H1 (cell line): ENCODE data around the gene STEAP1B. TPM values are rescaled to one million over a fixed set of nuclear protein-coding genes. Genes with fewer than 3 reads are reported as not detected.

ENCODE experiments used
- CTCF ChIA-PET: fragments of 300-600 bp; sonication (Branson Sonifier 250); formaldehyde crosslinking; loops from one replicate; lab custom pipeline; 2021; ENCODE audit not compliant: partially characterized antibody; lab: Charles Lee
- POLR2A ChIA-PET: fragments of 300-600 bp; sonication (Branson Sonifier 250); formaldehyde crosslinking; loops from one replicate; lab custom pipeline; 2021; ENCODE audit warnings: inconsistent platforms; ENCODE audit not compliant: partially characterized antibody; lab: Charles Lee
- DNase-seq, 2 experiments: peaks; one replicate each; pipeline versions ENCODE4 v3.0.0 to v3.0.0-alpha.2; 2010 to 2022; ENCODE audit warnings: low spot score in 2 of 2, low read depth in 1 of 2, mixed read lengths in 1 of 2
- FAIRE-seq: peaks from 2 replicates; lab custom pipeline; 2011; peaks lifted over from hg19 to GRCh38; lab: Jason Lieb, UNC
- H2AFZ ChIP-seq: 2 replicates; pipeline ENCODE4 v1.8.1; 2012; ENCODE audit warnings: low read length, inconsistent platforms
- H2AK5ac ChIP-seq: 2 replicates; pipeline ENCODE4 v1.6.1; 2013; ENCODE audit warnings: low read depth, low read length
- H2BK120ac ChIP-seq: replicated peaks from 2 replicates; pipeline ENCODE3; 2013; ENCODE audit warnings: low read depth, low read length, inconsistent platforms
- H2BK12ac ChIP-seq: 2 replicates; pipeline ENCODE4 v1.6.1; 2013; ENCODE audit warnings: low read depth, low read length
- H2BK15ac ChIP-seq: 2 replicates; pipeline ENCODE4 v1.6.1; 2013; ENCODE audit warnings: low read length
- H2BK20ac ChIP-seq: 2 replicates; pipeline ENCODE4 v1.6.1; 2013; ENCODE audit warnings: low read length
- H2BK5ac ChIP-seq: 2 replicates; pipeline ENCODE4 v1.6.1; 2013; ENCODE audit warnings: low read depth, low read length
- H3K14ac ChIP-seq: 2 replicates; pipeline ENCODE4 v1.6.1; 2013; ENCODE audit warnings: inconsistent platforms; ENCODE audit not compliant: insufficient read length
- H3K18ac ChIP-seq: 2 replicates; pipeline ENCODE4 v1.6.1; 2013; ENCODE audit warnings: low read length; ENCODE audit errors: extremely low read depth
- H3K23ac ChIP-seq: 2 replicates; pipeline ENCODE4 v1.6.1; 2013; ENCODE audit warnings: inconsistent platforms; ENCODE audit not compliant: insufficient read length
- H3K23me2 ChIP-seq: 2 replicates; pipeline ENCODE4 v1.6.1; 2013; ENCODE audit warnings: low read depth, low read length
- H3K27ac ChIP-seq: 2 replicates; pipeline ENCODE4 v1.6.1; 2011; ENCODE audit warnings: low read depth, low read length, inconsistent platforms
- H3K27me3 ChIP-seq, 4 experiments: replicated peaks in 1 of 4; 1 replicate in 1 of 4; 2 replicates in 3 of 4; pipeline versions ENCODE4 v1.6.1 to v1.8.1; 2011 to 2013; ENCODE audit warnings: low read length in 3 of 4, mild to moderate bottlenecking in 3 of 4, inconsistent platforms in 2 of 4, mixed read lengths in 2 of 4, moderate library complexity in 1 of 4; ENCODE audit not compliant: control insufficient read depth in 3 of 4, insufficient read depth in 3 of 4; ENCODE audit errors: extremely low read depth in 1 of 4
- H3K36me3 ChIP-seq, 4 experiments: 2 replicates each; pipeline versions ENCODE4 v1.6.1 to v1.8.1; 2011 to 2013; ENCODE audit warnings: mild to moderate bottlenecking in 4 of 4, low read length in 3 of 4, moderate library complexity in 2 of 4, control low read depth in 1 of 4, inconsistent platforms in 1 of 4; ENCODE audit not compliant: insufficient read depth in 4 of 4, control insufficient read depth in 2 of 4
- H3K4ac ChIP-seq: replicated peaks from 2 replicates; pipeline ENCODE3; 2013; ENCODE audit warnings: low read length, low read depth, mixed read lengths, inconsistent platforms; ENCODE audit not compliant: insufficient read length
- H3K4me1 ChIP-seq, 4 experiments: replicated peaks in 1 of 4; 1 replicate in 1 of 4; 2 replicates in 3 of 4; pipeline versions ENCODE4 v1.6.1 to v1.8.1; 2011 to 2013; ENCODE audit warnings: low read length in 3 of 4, inconsistent platforms in 2 of 4, mixed read lengths in 1 of 4; ENCODE audit not compliant: insufficient read depth in 4 of 4, control insufficient read depth in 3 of 4
- H3K4me2 ChIP-seq, 2 experiments: 2 replicates each; pipeline versions ENCODE4 v1.6.1 to v1.8.1; 2011 to 2013; ENCODE audit warnings: low read depth in 2 of 2, low read length in 2 of 2, control low read depth in 1 of 2, inconsistent platforms in 1 of 2, mild to moderate bottlenecking in 1 of 2; ENCODE audit not compliant: insufficient read depth in 1 of 2
- H3K4me3 ChIP-seq, 4 experiments: fragments of 200-600, 300-600 bp in 1 of 4; sonication (generic), shearing (Covaris generic), sonication (Bioruptor Twin) in 1 of 4; 2 replicates each; pipeline versions ENCODE4 v1.5.1 to v1.8.1; 2011 to 2016; ENCODE audit warnings: low read length in 4 of 4, low read depth in 3 of 4, control low read depth in 2 of 4, inconsistent platforms in 2 of 4, mild to moderate bottlenecking in 2 of 4, mixed read lengths in 1 of 4, moderate library complexity in 1 of 4; ENCODE audit not compliant: insufficient read depth in 2 of 4; ENCODE audit errors: extremely low read depth in 1 of 4
- H3K56ac ChIP-seq: replicated peaks from 2 replicates; pipeline ENCODE3; 2013; ENCODE audit warnings: low read depth, mild to moderate bottlenecking, mixed read lengths, low read length, inconsistent platforms; ENCODE audit not compliant: insufficient read length
- H3K79me1 ChIP-seq: 2 replicates; pipeline ENCODE4 v1.6.1; 2013; ENCODE audit warnings: low read depth, low read length, control low read depth
- H3K79me2 ChIP-seq, 2 experiments: 2 replicates each; pipeline versions ENCODE4 v1.6.1 to v1.8.1; 2012 to 2013; ENCODE audit warnings: low read length in 2 of 2, mild to moderate bottlenecking in 2 of 2, inconsistent platforms in 1 of 2; ENCODE audit not compliant: insufficient read depth in 2 of 2, control insufficient read depth in 1 of 2
- H3K9ac ChIP-seq, 4 experiments: replicated peaks in 1 of 4; 1 replicate in 1 of 4; 2 replicates in 3 of 4; pipeline versions ENCODE4 v1.6.1 to v1.8.1; 2011 to 2013; ENCODE audit warnings: low read depth in 3 of 4, low read length in 3 of 4, control low read depth in 2 of 4, mild to moderate bottlenecking in 2 of 4, moderate library complexity in 2 of 4, inconsistent platforms in 1 of 4; ENCODE audit errors: extremely low read depth in 1 of 4
- H3K9me3 ChIP-seq, 2 experiments: 2 replicates each; pipeline versions ENCODE4 v1.6.1 to v1.8.1; 2012 to 2013; ENCODE audit warnings: mild to moderate bottlenecking in 2 of 2, moderate library complexity in 2 of 2, control low read depth in 1 of 2, inconsistent platforms in 1 of 2, low read depth in 1 of 2, low read length in 1 of 2, mixed read lengths in 1 of 2; ENCODE audit not compliant: insufficient read depth in 2 of 2
- H4K20me1 ChIP-seq, 2 experiments: replicated peaks in 1 of 2; 2 replicates each; pipeline versions ENCODE3 to v1.8.1; 2011 to 2013; ENCODE audit warnings: inconsistent platforms in 2 of 2, low read length in 2 of 2, mild to moderate bottlenecking in 1 of 2; ENCODE audit not compliant: insufficient read depth in 2 of 2, control insufficient read depth in 1 of 2
- H4K5ac ChIP-seq: 2 replicates; pipeline ENCODE4 v1.6.1; 2013; ENCODE audit warnings: low read length, low read depth, mixed read lengths, inconsistent platforms; ENCODE audit not compliant: insufficient read length
- H4K8ac ChIP-seq: 2 replicates; pipeline ENCODE4 v1.8.0; 2013; ENCODE audit warnings: mild to moderate bottlenecking, moderate library complexity, low read length, inconsistent platforms; ENCODE audit not compliant: insufficient read depth; ENCODE audit errors: extremely low read depth
- H4K91ac ChIP-seq: replicated peaks from 2 replicates; pipeline ENCODE3; 2013; ENCODE audit warnings: low read length, mixed read lengths, inconsistent platforms; ENCODE audit not compliant: insufficient read length
- ATF2 ChIP-seq: IDR thresholded peaks from 2 replicates; pipeline ENCODE4 v1.6.1; 2012; ENCODE audit warnings: low read length, inconsistent platforms
- BCL11A ChIP-seq, 2 experiments: IDR thresholded peaks; one replicate each; pipeline ENCODE4 v1.6.1; 2011; ENCODE audit warnings: low read depth in 2 of 2, low read length in 2 of 2, mild to moderate bottlenecking in 2 of 2
- CBX8 ChIP-seq: fragments of 300-800, 300-1000 bp; sonication (generic); IDR thresholded peaks from 2 replicates; pipeline ENCODE4 v1.7.1; 2016; ENCODE audit warnings: low read depth, low read length, borderline replicate concordance
- CTBP2 ChIP-seq: IDR thresholded peaks from 2 replicates; pipeline ENCODE4 v1.7.0; 2011; ENCODE audit warnings: borderline replicate concordance, mild to moderate bottlenecking, moderate library complexity, mixed read lengths, low read length; ENCODE audit not compliant: insufficient read depth, insufficient read length
- EZH2 ChIP-seq: fragments of 200-600 bp; sonication (generic); IDR thresholded peaks from 2 replicates; pipeline ENCODE4 v1.7.1; 2012; ENCODE audit warnings: low read depth, mild to moderate bottlenecking, moderate library complexity, low read length, inconsistent platforms; ENCODE audit not compliant: severe bottlenecking
- HDAC2 ChIP-seq, 2 experiments: fragments of 300-600 bp in 1 of 2; sonication (generic) in 1 of 2; IDR thresholded peaks; 2 replicates each; pipeline ENCODE4 v1.6.1; 2011 to 2012; ENCODE audit warnings: low read depth in 2 of 2, low read length in 2 of 2, mild to moderate bottlenecking in 2 of 2, moderate library complexity in 2 of 2, borderline replicate concordance in 1 of 2, inconsistent platforms in 1 of 2
- KDM4A ChIP-seq: IDR thresholded peaks from one replicate; pipeline ENCODE4 v1.7.1; 2012; ENCODE audit warnings: low read depth, mild to moderate bottlenecking, moderate library complexity, low read length, inconsistent platforms; ENCODE audit not compliant: severe bottlenecking
- RFX5 ChIP-seq: IDR thresholded peaks from 2 replicates; pipeline ENCODE4 v1.6.1; 2011; ENCODE audit warnings: low read depth, low read length, improper control_type of control experiment, borderline replicate concordance
- SP1 ChIP-seq: IDR thresholded peaks from 2 replicates; pipeline ENCODE4 v1.6.1; 2011; ENCODE audit warnings: low read depth, low read length
- WGBS, 2 experiments: shearing (Covaris generic) in 1 of 2; methylation state at CpG; one replicate each; pipeline versions ENCODE4 v1.1.6 to v1.1.7; 2013 to 2015; ENCODE audit warnings: low lambda C conversion rate in 2 of 2, mixed read lengths in 2 of 2, inconsistent platforms in 1 of 2, low coverage in 1 of 2, missing lambda C conversion rate in 1 of 2; ENCODE audit not compliant: insufficient replicate concordance in 2 of 2, insufficient coverage in 1 of 2, insufficient read length in 1 of 2; ENCODE audit errors: extremely low coverage in 1 of 2, missing lambda C conversion rate in 1 of 2; 5-methylcytosine and 5-hydroxymethylcytosine counted together
- polyA plus RNA-seq, 7 experiments: library from polyadenylated mRNA; depleted of rRNA in 3 of 7; stranded (reverse) in 5 of 7; unstranded in 2 of 7; fragments of >200 nt in 5 of 7; fragments of 200-250 nt in 2 of 7; gene quantifications; 1 replicate in 5 of 7; 2 replicates in 1 of 7; 4 replicates in 1 of 7; pipeline versions ENCODE4 v1.2.1 to v1.2.3, GENCODE V29; 2011 to 2013; ENCODE audit warnings: missing spikeins in 2 of 7, mixed read lengths in 2 of 7
- total RNA-seq: library from RNA; stranded (reverse); fragmentation: NEBNext Ultra II Directional; extraction: Animal tissue kit (Norgen Biotek cat#: 25700); gene quantifications from 2 replicates; pipeline ENCODE4 v1.2.1, GENCODE V29; 2021

The STEAP1B gene
- total and polyA plus RNA-seq, 2 of the 8 experiments (the other 6 are each of a cell fraction or from before 2014, with no cell fraction given) = 5.4 to 8.7 TPM

DNA sequence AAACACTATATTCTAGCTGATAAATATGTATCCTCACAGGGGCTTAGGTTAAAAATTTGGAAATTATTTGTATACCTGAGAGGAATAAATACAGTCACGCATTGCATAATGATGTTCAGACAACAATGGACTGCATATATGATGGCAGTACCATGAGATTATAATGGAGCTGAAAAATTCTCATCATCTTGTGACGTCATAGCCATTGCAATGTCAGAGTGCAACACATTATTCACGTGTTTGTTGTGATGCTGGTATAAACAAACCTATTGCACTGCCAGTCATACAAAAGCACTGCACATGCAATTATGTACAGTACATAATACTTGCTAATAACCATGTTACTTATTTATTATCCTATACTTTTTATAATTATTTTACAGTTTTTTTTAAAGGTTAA, 31.4 kb downstream of the STEAP1B start:
- TF ChIP-seq CTBP2 = no peak
- TF ChIP-seq RFX5 = no peak
- TF ChIP-seq CBX8 = no peak
- no peak for TF ChIP-seq EZH2
- no peak for TF ChIP-seq BCL11A (IDR thresholded peaks at IDR 0.05; ENCODE audit: low read depth in 2 of 2, low read length in 2 of 2)
- TF ChIP-seq ATF2 = no peak
- TF ChIP-seq SP1 = no peak
- no peak for TF ChIP-seq KDM4A
- TF ChIP-seq HDAC2 (IDR thresholded peaks at IDR 0.05; ENCODE audit: borderline replicate concordance in 1 of 2, low read depth in 2 of 2, low read length in 2 of 2) = no peak
- TF ChIP-seq, all 59 proteins: peak for 0
- no peak overlapping the region for H2BK15ac ChIP-seq
- H4K5ac ChIP-seq = no peak overlapping the region
- H2BK120ac ChIP-seq = no peak overlapping the region
- ChIA-PET CTCF (interaction anchor here (1.0 to 1.8 kb wide), 6 partner anchors 8 to 359 kb away, joined by 3 to 8 read pairs (median 6); no protein-coding TSS in a partner anchor), POLR2A (no interaction called here)
- no peaks in the 10 kb centered on the region for H4K20me1 ChIP-seq
- H3K27me3 ChIP-seq = no peaks in the 10 kb centered on the region
- H3K18ac ChIP-seq = no peak overlapping the region
- no peak overlapping the region for H3K27ac ChIP-seq
- H3K23ac ChIP-seq = no peak overlapping the region
- H3K14ac ChIP-seq = no peak overlapping the region
- H3K9ac ChIP-seq = no peak overlapping the region
- no peak overlapping the region for H2BK20ac ChIP-seq
- FAIRE-seq (no peak), DNase-seq (no peak)
- no peak overlapping the region for H2AK5ac ChIP-seq
- no peak overlapping the region for H2BK5ac ChIP-seq
- H4K8ac ChIP-seq = no peak overlapping the region
- H3K4me3 ChIP-seq = no peak overlapping the region
- H3K36me3 ChIP-seq = no peaks in the 10 kb centered on the region
- H3K23me2 ChIP-seq = no peaks in the 10 kb centered on the region
- no peak overlapping the region for H4K91ac ChIP-seq
- no peak overlapping the region for H3K4ac ChIP-seq
- H3K56ac ChIP-seq = no peak overlapping the region
- H3K79me1 ChIP-seq = no peaks in the 10 kb centered on the region
- H3K4me2 ChIP-seq = no peak overlapping the region
- no peaks in the 10 kb centered on the region for H3K9me3 ChIP-seq
- H2BK12ac ChIP-seq = no peak overlapping the region
- no peaks in the 10 kb centered on the region for H3K79me2 ChIP-seq
- no peak overlapping the region for H2AFZ ChIP-seq
- WGBS, 2 experiments = 93% methylated on average over 3 of the region's 3 CpGs; no CpG with 5 or more reads in 1 of the 2 experiments
- H3K4me1 ChIP-seq = no peaks in the 10 kb centered on the region
